Activated naive CD4-positive, alpha-beta T cell treated with Interleukin-2 at 50 U/mL for 16 hours (primary cell): ENCODE results near the gene TMEM9.
"Not testable (repeated sequence)": the region's sequence is repeated elsewhere in the genome, so short reads cannot be mapped to it uniquely, and the experiment has no call there.

Experiments
- DNase-seq: peaks from one replicate; pipeline ENCODE4 v3.0.0-alpha.2; 2020

Gene TMEM9

GRCh38 chr1:201172999-201173610 is 18.8 kb upstream of the TMEM9 start:
- no peak for DNase-seq

GRCh38 chr1:201172326-201172725 is 18.1 kb upstream of the TMEM9 start:
- no peak for DNase-seq

GRCh38 chr1:201171063-201172036 is 17.1 kb upstream of the TMEM9 start:
- peak; percentile 71 for DNase-seq

DNA sequence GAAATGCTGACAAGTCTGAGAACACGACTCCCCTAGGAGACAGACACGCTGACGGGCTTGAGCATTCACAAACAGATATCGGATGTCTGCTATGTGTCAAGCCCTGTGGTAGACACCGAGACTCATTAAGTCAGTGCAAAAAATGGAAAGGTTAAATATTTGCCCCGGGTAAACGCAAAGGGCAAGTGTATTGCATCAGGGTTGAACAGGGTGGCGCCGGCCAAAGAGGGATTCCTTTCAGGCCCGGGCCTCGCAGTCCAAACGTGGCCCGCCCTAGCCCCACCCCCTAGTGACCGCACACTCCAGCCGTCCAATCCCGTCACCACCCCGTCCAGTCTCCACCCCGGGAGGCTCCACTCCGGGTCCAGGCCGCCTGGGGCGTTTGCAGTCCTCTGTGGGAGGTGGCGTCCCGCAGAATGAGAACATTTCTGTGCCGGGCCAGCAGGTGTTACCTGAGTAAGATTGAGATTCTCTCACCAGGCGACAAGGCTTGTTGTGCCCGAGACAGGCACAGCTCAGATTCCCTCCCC is 16.3 kb upstream of the TMEM9 start:
- peak; percentile 84 for DNase-seq

DNA sequence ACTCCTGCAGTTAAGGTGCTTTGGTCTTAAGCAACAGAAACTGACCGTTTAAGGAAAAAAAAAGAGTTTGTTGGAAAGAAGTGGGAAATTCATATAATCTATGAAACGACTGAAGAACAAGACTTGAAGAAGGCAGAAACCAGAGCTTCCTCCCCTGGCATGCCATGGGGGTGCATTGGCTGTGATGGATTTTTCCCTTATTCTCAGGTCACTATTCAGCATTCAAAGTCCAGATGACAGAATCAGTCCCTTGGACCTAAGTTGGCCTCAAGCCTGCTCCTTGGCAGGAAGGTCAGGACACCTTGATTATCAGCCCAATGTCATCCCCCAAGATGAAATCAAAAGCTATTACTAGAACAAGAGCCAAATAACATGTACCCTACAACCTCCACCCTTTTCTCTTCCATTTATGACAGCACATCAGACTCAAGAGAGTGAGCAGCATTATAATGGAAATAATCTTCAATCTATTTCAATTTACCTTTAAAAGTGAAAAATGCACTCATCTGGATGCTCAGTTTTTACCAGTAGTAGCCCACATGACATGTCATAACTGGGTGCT is 15.8 kb upstream of the TMEM9 start:
- no peak for DNase-seq

DNA sequence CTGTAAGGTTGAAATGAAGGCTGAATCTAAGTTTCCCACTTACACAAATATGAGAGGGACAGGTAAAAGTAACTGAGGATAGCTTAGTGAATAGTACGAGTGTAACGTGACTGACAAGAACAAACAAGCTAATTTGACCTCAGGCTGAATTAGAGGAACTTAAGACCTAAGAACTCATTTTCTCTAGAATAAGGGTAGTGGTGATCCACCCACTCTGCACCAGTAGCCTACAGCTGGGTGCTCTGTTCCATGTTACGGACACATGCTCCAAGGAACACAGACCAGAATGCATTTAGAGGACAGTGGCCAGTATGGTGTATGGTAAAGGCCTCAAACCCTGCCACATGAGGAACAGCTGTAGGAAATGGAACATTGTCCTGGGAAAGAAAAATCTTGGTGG is 14.9 kb upstream of the TMEM9 start:
- no peak for DNase-seq

DNA sequence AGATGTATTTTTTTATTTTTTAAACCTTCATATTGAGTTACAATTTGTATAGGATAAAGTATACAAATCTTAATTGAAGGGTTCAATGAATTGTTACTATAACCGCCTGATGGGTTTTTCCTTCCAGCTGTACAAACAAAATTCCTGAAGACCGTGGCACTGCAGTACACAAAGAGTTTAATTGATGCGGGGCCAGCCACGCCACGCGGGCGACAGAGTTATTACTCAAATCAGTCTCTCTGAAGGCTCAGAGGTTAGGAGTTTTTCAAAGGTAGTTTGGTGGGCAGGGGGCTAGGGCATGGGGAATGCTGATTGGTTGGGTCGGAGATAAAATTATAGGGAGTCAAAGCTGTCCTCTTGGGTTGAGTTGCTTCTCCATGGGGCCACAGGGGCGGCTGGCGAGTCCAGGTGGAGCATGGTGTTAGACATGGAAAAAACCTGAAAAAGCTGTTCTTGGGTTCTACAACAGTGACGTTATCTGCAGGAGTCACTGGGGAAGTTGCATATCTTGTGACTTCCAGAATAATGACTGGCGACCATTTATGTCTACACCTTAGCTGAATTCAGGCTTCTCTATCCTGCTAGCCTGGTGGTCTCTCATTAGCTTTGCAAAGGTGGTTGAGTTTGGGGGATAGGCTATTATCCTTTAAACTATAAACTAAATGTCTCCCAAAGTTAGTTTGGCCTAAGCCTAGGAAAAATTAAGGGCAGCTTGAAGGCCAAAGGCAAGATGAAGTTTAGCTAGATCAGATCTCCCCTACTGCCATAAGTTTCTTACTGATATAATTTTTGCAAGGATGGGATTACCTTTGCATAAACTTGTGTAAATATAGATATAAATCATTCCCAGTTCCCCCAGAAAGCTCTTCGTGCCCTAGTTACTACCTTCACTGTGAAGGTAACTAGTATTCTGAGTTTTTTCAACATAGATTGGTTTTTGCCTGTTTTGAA is 13.0 kb upstream of the TMEM9 start:
- DNase-seq = no peak

- no peak for DNase-seq
These were observed 10.4 kb upstream of the TMEM9 start for GRCh38 chr1:201164645-201165044.

GRCh38 chr1:201163707-201164106 is 9.4 kb upstream of the TMEM9 start:
- DNase-seq = no peak

GRCh38 chr1:201163036-201163435 is 8.8 kb upstream of the TMEM9 start:
- DNase-seq = not testable (repeated sequence)

DNA sequence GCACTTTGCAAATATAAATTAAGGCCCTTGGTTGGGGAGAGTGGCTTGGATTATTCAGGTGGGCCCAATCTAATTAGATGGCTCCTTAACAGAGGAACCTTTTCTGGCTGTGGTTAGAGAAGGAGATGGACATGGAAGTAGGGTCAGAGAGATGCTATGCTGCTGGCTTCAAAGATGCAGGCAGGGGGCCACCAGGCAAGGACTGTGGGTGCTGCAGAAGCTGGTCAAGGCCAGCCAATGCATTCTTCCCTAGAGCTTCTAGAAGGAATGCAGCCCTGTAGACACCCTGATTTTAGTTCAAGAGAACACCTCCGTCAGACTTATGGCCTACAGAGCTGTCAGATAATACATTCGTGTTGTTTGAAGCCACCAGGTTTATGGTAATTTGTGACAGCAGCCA is 3.7 kb upstream of the TMEM9 start:
- DNase-seq = no peak

GRCh38 chr1:201156819-201157218 is 2.5 kb upstream of the TMEM9 start:
- no peak for DNase-seq

DNA sequence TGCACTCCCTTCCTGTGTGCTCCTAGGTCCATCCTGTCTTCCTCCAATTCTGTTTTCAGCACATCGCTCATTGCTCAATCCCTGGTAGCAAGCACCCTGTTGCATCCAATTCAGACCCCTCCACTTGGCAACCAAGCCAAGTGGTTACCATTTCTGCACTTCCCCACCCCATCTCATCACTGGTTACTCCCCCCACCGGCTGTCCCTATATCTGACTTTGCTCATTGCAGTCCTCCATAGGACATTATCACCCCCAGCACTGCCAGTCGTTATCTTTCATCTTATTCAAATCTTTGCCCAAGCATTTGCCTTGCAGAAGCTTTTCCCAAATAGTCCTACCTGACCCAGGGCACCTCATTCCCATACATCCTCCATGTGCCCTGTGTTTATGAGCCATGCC is 2.1 kb upstream of the TMEM9 start:
- no peak for DNase-seq

- DNase-seq = no peak
These were observed 1.1 kb upstream of the TMEM9 start for GRCh38 chr1:201155354-201155753.

GRCh38 chr1:201153474-201154388 is 543 bp downstream of the TMEM9 start:
- DNase-seq = no peak

DNA sequence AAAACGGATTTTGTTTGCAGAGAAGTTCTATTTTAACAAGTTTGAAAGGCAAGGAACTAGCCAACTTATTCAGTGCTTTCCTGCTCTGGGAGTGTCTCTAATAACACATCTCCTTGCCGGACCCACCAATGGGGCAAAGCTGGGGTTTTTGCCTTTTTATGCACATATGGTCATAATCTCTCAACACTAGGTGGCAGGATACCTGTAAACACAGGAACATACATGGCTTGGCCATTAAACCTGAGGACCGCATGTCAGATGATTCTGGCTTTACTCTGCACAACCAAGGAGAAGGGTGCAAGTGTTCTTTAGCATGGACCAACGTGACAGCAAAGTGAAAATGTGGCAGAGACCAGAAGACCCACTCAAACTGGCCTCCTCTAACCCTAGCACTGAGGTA is 4.9 kb downstream of the TMEM9 start:
- no peak for DNase-seq

DNA sequence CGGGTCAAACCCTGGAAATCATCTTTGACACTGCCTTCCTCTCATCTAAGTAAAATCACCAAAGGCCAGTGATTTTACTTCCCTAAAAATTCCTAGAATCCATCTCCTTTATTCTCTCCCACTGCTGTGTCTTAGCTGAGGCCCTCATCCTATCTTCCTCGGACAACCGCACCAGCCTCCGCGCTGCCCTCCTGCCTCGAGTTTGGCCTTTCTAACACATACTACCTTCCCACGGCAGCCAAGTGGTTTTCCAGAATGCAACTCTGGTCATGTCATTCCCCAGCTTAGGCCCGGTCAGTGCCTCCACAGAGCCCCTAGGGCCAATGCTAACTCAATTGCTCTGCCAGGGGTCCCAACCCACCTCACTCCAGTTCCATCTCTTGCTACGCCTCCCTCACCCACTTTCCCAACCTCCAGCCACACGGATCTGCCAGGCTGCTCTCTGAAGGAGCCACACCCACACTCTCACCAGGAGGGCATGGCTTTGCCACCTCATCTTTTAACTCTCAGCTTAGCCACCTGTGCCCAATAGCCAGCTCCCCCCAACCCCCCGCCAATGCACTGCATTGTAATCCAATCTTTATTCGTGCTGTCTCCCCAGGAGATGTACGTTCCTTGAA is 6.8 kb downstream of the TMEM9 start:
- no peak for DNase-seq

DNA sequence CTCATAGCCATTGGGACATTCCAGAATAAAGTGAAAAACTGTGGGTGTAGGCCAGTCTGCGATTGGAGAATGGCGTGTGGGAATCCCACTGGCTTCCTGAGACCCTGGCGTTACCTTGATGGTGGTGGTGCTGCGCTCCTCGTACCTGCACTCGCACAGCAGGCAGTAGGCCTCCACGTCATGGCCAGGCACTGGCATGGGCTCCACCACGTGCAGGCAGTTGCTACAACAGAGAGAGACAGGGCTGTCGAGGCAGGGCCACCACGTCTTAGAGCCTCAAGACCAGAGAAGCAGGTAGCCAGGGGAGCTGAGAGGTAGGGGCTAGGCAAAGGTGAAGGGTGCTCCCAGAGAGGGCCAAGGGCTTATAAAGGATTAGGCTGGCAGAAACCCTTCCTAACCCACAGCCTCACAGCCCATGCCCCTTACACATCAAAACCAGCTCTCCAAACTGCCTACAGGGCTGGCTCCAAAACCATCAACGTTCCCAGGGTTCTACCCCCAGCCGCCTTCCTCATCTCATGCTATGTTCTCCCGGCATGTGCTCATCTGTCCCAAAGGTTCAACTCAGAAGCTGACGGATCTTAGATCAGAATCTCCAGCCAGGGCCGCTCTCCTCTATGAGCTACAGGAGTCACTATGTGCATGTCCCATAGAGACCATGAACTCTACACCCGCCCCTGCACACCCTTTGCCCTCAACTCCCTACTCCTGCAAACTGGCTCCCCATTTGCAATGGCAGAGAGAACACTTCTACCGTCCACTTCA is 7.5 kb downstream of the TMEM9 start:
- DNase-seq = no peak

GRCh38 chr1:201145816-201146215 is 8.5 kb downstream of the TMEM9 start:
- no peak for DNase-seq

GRCh38 chr1:201145132-201145531 is 9.1 kb downstream of the TMEM9 start:
- DNase-seq = no peak
